GM08714 (cell line): ENCODE results near the gene NHERF2.

Experiments used
- H3K4me3 ChIP-seq: fragments of 200-500 bp; sonication (Bioruptor generic); 2 replicates; pipeline ENCODE4 v1.5.1; 2014; ENCODE audit warnings: mild to moderate bottlenecking, low read length, inconsistent platforms
- ZNF274 ChIP-seq: IDR thresholded peaks from 2 replicates; pipeline ENCODE4 v1.6.1; 2012; ENCODE audit warnings: mild to moderate bottlenecking, low read depth, low read length

Gene NHERF2

GRCh38 chr16:2034696-2035430 lies 8.2 kb downstream of the NHERF2 start:
- no peak for TF ChIP-seq ZNF274
- no peak overlapping the region for H3K4me3 ChIP-seq

DNA sequence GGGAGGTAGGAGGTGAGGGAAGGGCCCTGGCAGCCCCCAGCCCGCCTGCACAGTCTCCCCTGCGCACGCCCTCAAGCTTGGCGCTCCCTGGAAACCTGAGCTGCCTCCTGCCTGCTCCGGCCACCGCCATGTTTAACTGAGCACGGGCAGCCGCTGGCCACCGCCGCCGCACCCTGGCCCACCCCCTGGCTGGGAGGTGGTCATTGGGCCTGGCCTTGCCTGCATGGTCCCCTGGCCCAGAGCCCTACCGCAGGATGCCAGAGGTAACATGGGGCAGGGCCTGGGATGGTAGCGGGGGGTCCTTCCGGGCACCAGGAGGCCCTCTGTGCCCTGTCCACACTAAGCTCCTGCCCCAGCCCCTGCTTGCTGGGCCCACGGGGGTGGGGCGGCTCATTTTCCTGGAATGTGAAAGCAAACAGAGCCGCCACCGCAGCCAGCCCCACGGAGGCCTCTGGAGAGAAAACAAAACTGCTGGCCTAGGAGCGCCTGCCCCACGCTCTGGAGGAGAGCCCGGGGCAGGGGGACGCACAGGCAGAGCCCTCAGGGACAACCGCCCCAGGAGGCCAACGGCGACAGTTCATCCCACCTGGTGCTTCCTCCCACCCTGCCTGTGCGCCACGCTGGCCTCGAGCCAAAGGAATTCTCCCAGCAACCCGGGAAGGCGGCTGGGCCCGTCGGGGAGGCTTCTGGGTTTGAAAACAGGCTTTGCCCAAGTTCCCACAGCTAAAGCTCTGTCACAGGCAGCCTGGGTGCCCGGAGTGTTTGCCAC lies 8.9 kb downstream of the NHERF2 start:
- no peak for TF ChIP-seq ZNF274
- no peak overlapping the region for H3K4me3 ChIP-seq

- H3K4me3 ChIP-seq: no peak overlapping the region
- no peak for TF ChIP-seq ZNF274
Measured at GRCh38 chr16:2036200-2036966, 9.7 kb downstream of the NHERF2 start.

DNA sequence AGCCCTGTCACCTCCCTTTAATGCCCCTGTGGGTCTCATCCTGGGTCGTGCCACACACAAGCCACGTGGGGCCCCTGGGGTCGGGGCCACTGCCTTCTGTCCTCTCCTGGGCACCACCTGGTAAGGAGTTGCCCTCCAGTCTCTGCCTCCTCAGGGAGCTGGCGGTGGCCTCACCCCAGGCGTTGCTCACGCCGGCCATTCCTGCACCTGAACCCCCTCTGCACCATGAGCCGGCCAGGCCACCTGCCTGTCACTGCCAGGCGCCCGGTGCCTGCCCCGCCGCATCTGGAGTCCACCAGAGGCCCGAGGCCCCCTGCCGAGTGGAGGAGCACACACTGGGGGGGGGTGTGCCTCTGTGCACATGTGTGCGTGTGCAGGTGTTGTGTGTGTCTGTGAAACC lies 10.4 kb downstream of the NHERF2 start:
- H3K4me3 ChIP-seq: no peak overlapping the region
- TF ChIP-seq ZNF274: no peak

DNA sequence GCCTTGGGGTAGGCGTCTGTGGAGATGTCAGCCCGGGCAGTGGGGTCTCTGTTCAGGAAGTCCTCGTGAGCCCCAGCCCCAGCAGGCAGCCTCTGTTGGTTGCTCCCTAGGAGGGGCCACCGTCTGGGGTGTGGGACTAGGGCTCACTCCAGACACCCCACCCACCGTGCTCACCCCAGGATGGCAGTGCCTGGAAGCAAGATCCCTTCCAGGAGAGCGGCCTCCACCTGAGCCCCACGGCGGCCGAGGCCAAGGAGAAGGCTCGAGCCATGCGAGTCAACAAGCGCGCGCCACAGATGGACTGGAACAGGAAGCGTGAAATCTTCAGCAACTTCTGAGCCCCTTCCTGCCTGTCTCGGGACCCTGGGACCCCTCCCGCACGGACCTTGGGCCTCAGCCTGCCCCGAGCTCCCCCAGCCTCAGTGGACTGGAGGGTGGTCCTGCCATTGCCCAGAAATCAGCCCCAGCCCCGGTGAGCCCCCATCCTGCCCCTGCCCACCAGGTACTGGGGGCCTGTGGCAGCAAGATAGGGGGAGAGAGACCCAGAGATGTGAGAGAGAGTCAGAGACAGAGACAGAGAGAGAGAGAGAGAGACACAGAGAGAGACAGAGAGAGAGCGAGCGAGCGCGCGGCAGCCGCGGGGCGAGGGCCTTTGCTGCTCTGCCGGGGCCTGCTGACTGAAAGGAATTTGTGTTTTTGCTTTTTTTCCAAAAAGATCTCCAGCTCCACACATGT lies 11.1 kb downstream of the NHERF2 start:
- TF ChIP-seq ZNF274: no peak
- H3K4me3 ChIP-seq: no peak overlapping the region

- H3K4me3 ChIP-seq: no peak overlapping the region
- no peak for TF ChIP-seq ZNF274
Measured at GRCh38 chr16:2038382-2039231, 11.9 kb downstream of the NHERF2 start.

GRCh38 chr16:2039274-2040031 lies 12.8 kb downstream of the NHERF2 start:
- no peak overlapping the region for H3K4me3 ChIP-seq
- TF ChIP-seq ZNF274: no peak

- H3K4me3 ChIP-seq: no peak overlapping the region
- TF ChIP-seq ZNF274: no peak
Measured at GRCh38 chr16:2040041-2040786, 13.5 kb downstream of the NHERF2 start.

- H3K4me3 ChIP-seq: no peak overlapping the region
- TF ChIP-seq ZNF274: no peak
Measured at GRCh38 chr16:2040787-2041522, 14.3 kb downstream of the NHERF2 start.

GRCh38 chr16:2042171-2042985 lies 15.7 kb downstream of the NHERF2 start:
- H3K4me3 ChIP-seq: no peak overlapping the region
- TF ChIP-seq ZNF274: no peak
